ENCODE measurements around the gene DMRTC2. TPM values are rescaled to one million over a fixed set of nuclear protein-coding genes. Genes with fewer than 3 reads are reported as not detected.

DMRTC2 gene
- total and polyA plus RNA-seq, 2 of the 13 experiments (the other 11 are each of a cell fraction or from before 2014, with no cell fraction given) = not detected

GRCh38 chr19:41839211-41839610 is 5.6 kb upstream of the DMRTC2 start:
- Histone ChIP-seq H3K9me3 (ENCODE audit: low read length) (no peaks in the 10 kb centered on the region), H3K27me3 (ENCODE audit: control insufficient read depth in 1 of 2, insufficient read depth in 2 of 2, low read length in 2 of 2) (peaks cover 4 to 33% of the 10 kb centered on the region in 2 experiments; a peak in 4 of 5 replicates), H3K79me2 (ENCODE audit: insufficient read depth, low read length) (no peaks in the 10 kb centered on the region), H4K20me1 (ENCODE audit: insufficient read depth, low read length) (no peaks in the 10 kb centered on the region), H3K4me1 (ENCODE audit: insufficient read depth, low read length) (peaks cover 18% of the 10 kb centered on the region), H3K36me3 (replicated peaks in 1 of 2; ENCODE audit: control insufficient read depth in 1 of 2, insufficient read depth in 2 of 2, low read length in 2 of 2) (no peaks in the 10 kb centered on the region), H3K4me3 (replicated peaks in 1 of 3; ENCODE audit: insufficient read depth in 1 of 3, low read depth in 2 of 3, low read length in 3 of 3) (no peak overlapping the region), H3K4me2 (ENCODE audit: low read depth, low read length) (no peak overlapping the region), H3K27ac (ENCODE audit: extremely low read length, insufficient read depth, low read length) (no peak overlapping the region), H2AFZ (ENCODE audit: low read length) (no peak overlapping the region), H3K9ac (ENCODE audit: insufficient read depth, low read depth, low read length) (no peak overlapping the region)
- FAIRE-seq (no peak), DNase-seq (ENCODE audit: low spot score) (no peak), ATAC-seq (no peak)
- BruUV-seq (replicated peaks) = no TSS peak
- TF ChIP-seq TGIF2 (CRISPR knock-in tag; IDR thresholded peaks at IDR 0.05) = no peak
- no peak for TF ChIP-seq U2AF2 (IDR thresholded peaks at IDR 0.05; ENCODE audit: low read depth, low read length)
- TF ChIP-seq MYNN (CRISPR knock-in tag; IDR thresholded peaks at IDR 0.05; ENCODE audit: low read depth) = no peak
- TF ChIP-seq ZNF577 (CRISPR knock-in tag; IDR thresholded peaks at IDR 0.05; ENCODE audit: borderline replicate concordance, low read depth) = no peak
- TF ChIP-seq TBX2 (CRISPR knock-in tag; IDR thresholded peaks at IDR 0.05; ENCODE audit: borderline replicate concordance) = no peak
- TF ChIP-seq RFX1 (IDR thresholded peaks at IDR 0.05) = no peak
- TF ChIP-seq CHD2 (IDR thresholded peaks at IDR 0.05; ENCODE audit: low read depth, low read length) = no peak
- TF ChIP-seq NFIC (IDR thresholded peaks at IDR 0.05; ENCODE audit: low read length) = no peak
- TF ChIP-seq ZSCAN5A (CRISPR knock-in tag; IDR thresholded peaks at IDR 0.05; ENCODE audit: borderline replicate concordance) = no peak
- TF ChIP-seq SRSF1 (optimal IDR thresholded peaks at IDR 0.05; ENCODE audit: low read depth, low read length) = no peak
- TF ChIP-seq ZC3H4 (CRISPR knock-in tag; IDR thresholded peaks at IDR 0.05; ENCODE audit: borderline replicate concordance) = no peak
- no peak for TF ChIP-seq ZKSCAN5 (CRISPR knock-in tag; IDR thresholded peaks at IDR 0.05)
- no peak for TF ChIP-seq ZFP36L1 (CRISPR knock-in tag; IDR thresholded peaks at IDR 0.05)
- TF ChIP-seq ZNF562 (CRISPR knock-in tag; IDR thresholded peaks at IDR 0.05; ENCODE audit: borderline replicate concordance) = no peak
- TF ChIP-seq MXD1 (CRISPR knock-in tag; IDR thresholded peaks at IDR 0.05) = no peak
- no peak for TF ChIP-seq ZNF639 (CRISPR knock-in tag; conservative IDR thresholded peaks at IDR 0.05)
- TF ChIP-seq ATM (IDR thresholded peaks at IDR 0.05; ENCODE audit: borderline replicate concordance) = no peak
- intact Hi-C loops (cut with micrococcal nuclease; ENCODE audit: unreplicated experiment) = no loop called here
- ChIA-PET POLR2A (no interaction called here), CTCF (ENCODE audit: low intra/inter-chr PET ratio, low total read pairs) (no interaction called here)
- in situ Hi-C loops (cut with HindIII; ENCODE audit: extremely low pct_ligation_motif_present, low pct_unique_long_range_greater_than_20kb) = no loop called here
- WGBS (ENCODE audit: low lambda C conversion rate) = 0% methylated on average over 2 of the region's 2 CpGs
